Hepatocyte (in vitro differentiated cells): ENCODE results near the gene IGF2.

Experiments used
- EZH2 ChIP-seq: fragments of 200-600 bp; sonication (generic); IDR thresholded peaks from 2 replicates; pipeline ENCODE4 v1.6.1; 2016; ENCODE audit warnings: antibody characterized with exemption, mild to moderate bottlenecking, borderline replicate concordance
- EZH2phosphoT487 ChIP-seq: fragments of 200-600 bp; sonication (generic); IDR thresholded peaks from one replicate; pipeline ENCODE4 v1.6.1; 2018; ENCODE audit warnings: antibody characterized with exemption, mild to moderate bottlenecking, low read depth, moderate library complexity; ENCODE audit not compliant: unreplicated experiment, severe bottlenecking
- TF ChIP-seq, protein P1 (sequence below): fragments of 200-600 bp; sonication (generic); IDR thresholded peaks from 2 replicates; pipeline ENCODE4 v1.5.1; 2016; ENCODE audit warnings: antibody characterized with exemption, mild to moderate bottlenecking; ENCODE audit not compliant: poor library complexity

- TF ChIP-seq, protein P1, sequence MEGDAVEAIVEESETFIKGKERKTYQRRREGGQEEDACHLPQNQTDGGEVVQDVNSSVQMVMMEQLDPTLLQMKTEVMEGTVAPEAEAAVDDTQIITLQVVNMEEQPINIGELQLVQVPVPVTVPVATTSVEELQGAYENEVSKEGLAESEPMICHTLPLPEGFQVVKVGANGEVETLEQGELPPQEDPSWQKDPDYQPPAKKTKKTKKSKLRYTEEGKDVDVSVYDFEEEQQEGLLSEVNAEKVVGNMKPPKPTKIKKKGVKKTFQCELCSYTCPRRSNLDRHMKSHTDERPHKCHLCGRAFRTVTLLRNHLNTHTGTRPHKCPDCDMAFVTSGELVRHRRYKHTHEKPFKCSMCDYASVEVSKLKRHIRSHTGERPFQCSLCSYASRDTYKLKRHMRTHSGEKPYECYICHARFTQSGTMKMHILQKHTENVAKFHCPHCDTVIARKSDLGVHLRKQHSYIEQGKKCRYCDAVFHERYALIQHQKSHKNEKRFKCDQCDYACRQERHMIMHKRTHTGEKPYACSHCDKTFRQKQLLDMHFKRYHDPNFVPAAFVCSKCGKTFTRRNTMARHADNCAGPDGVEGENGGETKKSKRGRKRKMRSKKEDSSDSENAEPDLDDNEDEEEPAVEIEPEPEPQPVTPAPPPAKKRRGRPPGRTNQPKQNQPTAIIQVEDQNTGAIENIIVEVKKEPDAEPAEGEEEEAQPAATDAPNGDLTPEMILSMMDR: no peak
- TF ChIP-seq EZH2: no peak
- no peak for TF ChIP-seq EZH2phosphoT487
Observed at GRCh38 chr11:2149460-2149859, 10.3 kb upstream of the IGF2 start.
